22Rv1 (cell line): ENCODE results near the gene INSIG2.

Experiments used
- H3K27ac ChIP-seq: fragments of 450-650 bp; 2 replicates; pipeline ENCODE4 v1.5.1; 2017
- CTCF ChIP-seq: fragments of 450-650 bp; IDR thresholded peaks from 2 replicates; pipeline ENCODE4 v1.5.1; 2017; ENCODE audit warnings: mild to moderate bottlenecking
- ZFX ChIP-seq: fragments of 450-650 bp; IDR thresholded peaks from 2 replicates; pipeline ENCODE4 v1.6.1; 2017; ENCODE audit warnings: antibody characterized with exemption, borderline replicate concordance

Gene INSIG2

GRCh38 chr2:118047380-118047826 lies 40.9 kb upstream of the INSIG2 start:
- no peak for TF ChIP-seq ZFX
- no peak for TF ChIP-seq CTCF
- H3K27ac ChIP-seq: no peak overlapping the region

- TF ChIP-seq ZFX (no peak), CTCF (no peak)
- H3K27ac ChIP-seq: no peak overlapping the region
These were observed 39.9 kb upstream of the INSIG2 start for GRCh38 chr2:118048401-118048800.

GRCh38 chr2:118049140-118049815 lies 39.0 kb upstream of the INSIG2 start:
- no peak for TF ChIP-seq CTCF
- TF ChIP-seq ZFX: no peak
- H3K27ac ChIP-seq: no peak overlapping the region

- H3K27ac ChIP-seq: no peak overlapping the region
- no peak for TF ChIP-seq ZFX
- no peak for TF ChIP-seq CTCF
These were observed 38.5 kb upstream of the INSIG2 start for GRCh38 chr2:118049816-118050140.

- no peak for TF ChIP-seq CTCF
- TF ChIP-seq ZFX: no peak
- no peak overlapping the region for H3K27ac ChIP-seq
These were observed 37.9 kb upstream of the INSIG2 start for GRCh38 chr2:118050386-118050785.

GRCh38 chr2:118050974-118051373 lies 37.3 kb upstream of the INSIG2 start:
- no peak overlapping the region for H3K27ac ChIP-seq
- TF ChIP-seq ZFX (no peak), CTCF (no peak)

- no peak overlapping the region for H3K27ac ChIP-seq
- no peak for TF ChIP-seq ZFX
- no peak for TF ChIP-seq CTCF
These were observed 36.4 kb upstream of the INSIG2 start for GRCh38 chr2:118051826-118052358.
